Measurements from ENCODE around the gene CCT6A.
"Not testable (repeated sequence)": the region's sequence is repeated elsewhere in the genome, so short reads cannot be mapped to it uniquely, and the experiment has no call there.

DNA sequence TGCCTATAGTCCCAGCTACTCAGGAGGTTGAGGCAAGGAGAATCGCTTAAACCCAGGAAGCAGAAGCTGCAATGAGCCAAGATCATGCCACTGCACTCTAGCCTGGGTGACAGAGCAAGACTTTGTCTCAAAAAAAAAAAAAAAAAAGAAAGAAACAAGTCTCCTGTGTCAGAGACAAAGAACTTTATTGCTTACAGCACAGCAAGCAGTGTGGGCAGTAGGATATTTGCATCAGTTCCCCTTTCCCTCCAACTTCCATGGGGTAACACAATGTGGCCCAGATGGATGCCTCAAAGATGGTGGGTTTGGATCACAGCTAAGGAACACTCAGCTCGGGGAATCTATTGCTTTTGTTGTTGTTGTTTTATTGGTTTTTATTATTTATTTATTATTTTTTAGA, 5.8 kb upstream of the CCT6A start:
- TF ChIP-seq, protein P1, sequence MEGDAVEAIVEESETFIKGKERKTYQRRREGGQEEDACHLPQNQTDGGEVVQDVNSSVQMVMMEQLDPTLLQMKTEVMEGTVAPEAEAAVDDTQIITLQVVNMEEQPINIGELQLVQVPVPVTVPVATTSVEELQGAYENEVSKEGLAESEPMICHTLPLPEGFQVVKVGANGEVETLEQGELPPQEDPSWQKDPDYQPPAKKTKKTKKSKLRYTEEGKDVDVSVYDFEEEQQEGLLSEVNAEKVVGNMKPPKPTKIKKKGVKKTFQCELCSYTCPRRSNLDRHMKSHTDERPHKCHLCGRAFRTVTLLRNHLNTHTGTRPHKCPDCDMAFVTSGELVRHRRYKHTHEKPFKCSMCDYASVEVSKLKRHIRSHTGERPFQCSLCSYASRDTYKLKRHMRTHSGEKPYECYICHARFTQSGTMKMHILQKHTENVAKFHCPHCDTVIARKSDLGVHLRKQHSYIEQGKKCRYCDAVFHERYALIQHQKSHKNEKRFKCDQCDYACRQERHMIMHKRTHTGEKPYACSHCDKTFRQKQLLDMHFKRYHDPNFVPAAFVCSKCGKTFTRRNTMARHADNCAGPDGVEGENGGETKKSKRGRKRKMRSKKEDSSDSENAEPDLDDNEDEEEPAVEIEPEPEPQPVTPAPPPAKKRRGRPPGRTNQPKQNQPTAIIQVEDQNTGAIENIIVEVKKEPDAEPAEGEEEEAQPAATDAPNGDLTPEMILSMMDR (IDR thresholded peaks at IDR 0.05) = not testable (repeated sequence)
- not testable (repeated sequence) for TF ChIP-seq EZH2 (IDR thresholded peaks at IDR 0.05; ENCODE audit: borderline replicate concordance, insufficient read depth, low read depth, low read length, poor library complexity, severe bottlenecking)

Data from B cell (primary cell).